HG03039 (cell line): ENCODE data around the gene ROBO4.
A peak's percentile ranks its signal among the peaks of the same experiment; 100 is the strongest.

Source experiments
- ATAC-seq: cut with Tn5 transposase; IDR thresholded peaks from one replicate; pipeline ENCODE4 v1.9.1; 2021; ENCODE audit warnings: mild to moderate bottlenecking, moderate library complexity; ENCODE audit not compliant: unreplicated experiment

ROBO4 gene

GRCh38 chr11:124897674-124898262 is at the start of gene ROBO4:
Gene ROBO4 (minus strand): TSS chr11:124897865. CDS start chr11:124897795, 70 bp downstream.
- ATAC-seq = no peak

DNA sequence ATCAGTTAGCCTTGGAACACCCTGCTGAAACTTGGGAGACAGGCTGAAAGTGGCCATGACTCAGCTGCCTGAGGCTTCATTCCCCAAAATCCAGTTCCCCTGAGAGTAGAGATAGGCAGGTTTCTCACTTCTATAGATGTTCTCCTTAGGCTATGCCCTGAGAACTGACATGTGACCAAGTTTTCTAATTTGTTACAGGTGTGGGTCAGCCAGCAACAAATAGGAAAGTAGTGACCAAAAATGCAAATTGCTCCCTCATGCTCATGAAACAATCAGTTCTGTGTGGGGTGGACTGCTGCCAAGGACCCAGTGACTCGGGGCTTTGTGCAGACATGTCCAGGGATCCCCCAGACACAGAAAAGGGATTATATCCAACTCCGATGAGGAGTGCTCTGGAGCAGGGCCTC is 49.1 kb upstream of the ROBO4 start:
- ATAC-seq = no peak

DNA sequence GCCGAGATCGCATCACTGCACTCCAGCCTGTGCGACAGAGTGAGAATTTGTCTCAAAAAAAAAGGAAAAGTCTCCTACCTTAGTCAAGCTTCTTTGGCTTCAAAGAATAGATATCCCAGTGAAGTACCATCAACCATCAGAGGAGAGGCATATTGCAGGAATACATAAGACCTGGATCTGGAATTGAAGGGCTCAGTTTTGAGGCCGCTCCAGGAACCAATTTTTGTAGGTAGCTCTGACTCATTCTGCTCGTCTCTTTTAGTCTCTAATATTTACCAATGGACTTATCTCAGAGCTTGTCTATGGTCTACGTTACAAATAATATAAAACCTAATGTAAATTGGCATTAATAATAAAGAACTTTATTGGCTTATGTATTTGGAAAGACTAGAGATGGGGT is 48.2 kb upstream of the ROBO4 start:
- no peak for ATAC-seq

DNA sequence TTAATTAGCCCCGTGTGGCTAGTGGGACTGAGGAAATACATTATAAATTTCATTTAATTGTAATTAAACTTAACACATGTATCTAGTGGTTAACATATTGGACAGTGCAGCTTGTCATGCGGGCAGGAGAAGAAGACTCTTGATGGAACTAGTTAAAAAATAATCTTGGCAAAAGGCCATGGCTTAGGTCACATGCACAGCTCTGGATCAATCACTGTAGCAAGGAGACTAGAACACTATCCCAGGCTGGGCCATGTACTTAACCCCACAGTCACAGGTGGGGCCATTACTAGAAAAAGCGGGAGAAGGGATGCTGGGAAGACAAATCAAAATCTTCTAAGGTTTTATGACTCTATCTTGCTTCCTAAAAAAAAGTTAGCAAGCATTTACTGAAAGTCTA is 46.9 kb upstream of the ROBO4 start:
- no peak for ATAC-seq

GRCh38 chr11:124943741-124944140 is 46.1 kb upstream of the ROBO4 start:
- ATAC-seq = no peak

GRCh38 chr11:124943254-124943616 is 45.6 kb upstream of the ROBO4 start:
- ATAC-seq = no peak

DNA sequence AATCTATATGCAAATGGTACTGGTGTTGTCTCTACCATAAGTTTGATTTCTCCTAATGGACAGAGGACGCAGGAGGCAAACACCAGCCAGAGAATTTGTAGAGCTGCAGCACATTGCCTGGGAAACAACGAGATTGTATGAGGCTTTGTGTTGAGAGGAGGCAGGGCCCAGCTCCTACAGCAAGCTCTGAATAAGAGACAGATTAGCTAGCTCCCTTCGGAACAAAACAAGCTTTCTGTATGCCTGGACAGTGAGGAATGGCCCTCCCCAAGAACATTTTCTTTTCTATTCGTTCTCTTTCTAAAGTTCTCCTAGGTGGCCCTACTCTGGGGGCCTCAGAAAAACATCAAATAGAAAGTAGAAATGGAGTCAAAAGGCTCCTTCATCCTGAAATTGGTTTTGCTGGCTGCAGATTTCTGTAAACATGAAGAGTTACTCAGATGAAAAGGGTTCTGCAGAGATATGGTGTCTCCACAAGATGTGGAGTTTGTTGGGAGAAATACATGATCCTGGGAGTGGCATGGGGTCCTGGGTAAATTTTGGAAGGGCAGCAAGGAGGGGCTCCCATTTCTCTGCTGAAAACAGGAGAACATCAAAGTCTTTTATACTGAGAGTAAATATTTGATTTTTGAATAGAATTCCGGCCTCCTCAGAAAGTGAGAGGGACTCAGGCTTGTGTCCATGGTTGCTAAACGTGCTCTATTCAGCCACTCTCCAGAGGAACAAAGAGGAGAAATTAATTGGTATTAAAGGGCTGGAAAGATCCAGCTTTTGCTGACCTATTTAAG is 45.0 kb upstream of the ROBO4 start:
- ATAC-seq = no peak

GRCh38 chr11:124941703-124942102 is 44.0 kb upstream of the ROBO4 start:
- no peak for ATAC-seq

DNA sequence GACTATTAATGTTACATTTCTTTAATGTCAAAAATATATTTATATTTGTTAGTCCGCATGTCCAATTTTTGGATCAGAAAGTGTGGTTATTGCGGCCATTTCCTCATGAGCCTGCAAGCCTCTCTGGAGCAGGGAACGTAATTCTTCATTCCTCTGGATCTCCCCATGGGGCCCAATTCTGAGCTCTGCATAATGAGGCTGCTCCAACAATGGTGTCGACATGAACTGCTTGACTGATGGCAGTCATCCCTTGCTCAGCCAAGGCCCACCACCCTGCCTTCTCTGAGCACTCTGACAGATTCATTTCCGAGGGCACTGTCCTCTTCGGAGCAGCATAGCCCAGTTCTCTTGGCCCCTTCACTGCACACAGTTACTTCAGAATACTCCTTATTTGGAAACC is 41.3 kb upstream of the ROBO4 start:
- ATAC-seq = no peak

DNA sequence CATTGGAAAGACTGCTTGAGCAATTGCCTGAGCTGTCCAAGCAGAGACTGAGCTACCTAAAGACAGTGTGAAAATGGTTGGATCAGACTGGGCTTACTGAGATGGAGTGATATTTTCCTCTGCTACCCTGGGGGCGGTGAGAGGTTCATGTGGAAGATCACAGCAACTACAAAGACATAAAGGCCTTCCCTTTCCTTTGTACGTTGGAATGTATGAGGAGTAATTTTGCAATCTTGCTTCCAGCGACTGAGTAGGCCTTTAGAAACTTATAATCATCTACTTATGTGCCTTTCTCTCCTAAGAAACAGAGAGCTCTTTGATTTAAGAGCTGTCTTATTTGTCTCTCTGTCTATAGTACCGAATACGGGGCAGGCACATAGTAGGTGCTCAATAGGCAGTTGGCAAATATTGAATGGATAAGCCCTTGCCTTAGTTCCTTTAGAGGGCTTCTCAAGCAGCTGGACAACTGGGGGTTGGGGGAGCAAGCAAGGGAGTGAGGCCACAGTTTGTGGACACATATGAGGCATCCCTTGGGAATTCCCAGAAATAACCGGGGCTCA is 40.6 kb upstream of the ROBO4 start:
- ATAC-seq = no peak

- no peak for ATAC-seq
These were observed 39.8 kb upstream of the ROBO4 start for GRCh38 chr11:124937336-124937935.

DNA sequence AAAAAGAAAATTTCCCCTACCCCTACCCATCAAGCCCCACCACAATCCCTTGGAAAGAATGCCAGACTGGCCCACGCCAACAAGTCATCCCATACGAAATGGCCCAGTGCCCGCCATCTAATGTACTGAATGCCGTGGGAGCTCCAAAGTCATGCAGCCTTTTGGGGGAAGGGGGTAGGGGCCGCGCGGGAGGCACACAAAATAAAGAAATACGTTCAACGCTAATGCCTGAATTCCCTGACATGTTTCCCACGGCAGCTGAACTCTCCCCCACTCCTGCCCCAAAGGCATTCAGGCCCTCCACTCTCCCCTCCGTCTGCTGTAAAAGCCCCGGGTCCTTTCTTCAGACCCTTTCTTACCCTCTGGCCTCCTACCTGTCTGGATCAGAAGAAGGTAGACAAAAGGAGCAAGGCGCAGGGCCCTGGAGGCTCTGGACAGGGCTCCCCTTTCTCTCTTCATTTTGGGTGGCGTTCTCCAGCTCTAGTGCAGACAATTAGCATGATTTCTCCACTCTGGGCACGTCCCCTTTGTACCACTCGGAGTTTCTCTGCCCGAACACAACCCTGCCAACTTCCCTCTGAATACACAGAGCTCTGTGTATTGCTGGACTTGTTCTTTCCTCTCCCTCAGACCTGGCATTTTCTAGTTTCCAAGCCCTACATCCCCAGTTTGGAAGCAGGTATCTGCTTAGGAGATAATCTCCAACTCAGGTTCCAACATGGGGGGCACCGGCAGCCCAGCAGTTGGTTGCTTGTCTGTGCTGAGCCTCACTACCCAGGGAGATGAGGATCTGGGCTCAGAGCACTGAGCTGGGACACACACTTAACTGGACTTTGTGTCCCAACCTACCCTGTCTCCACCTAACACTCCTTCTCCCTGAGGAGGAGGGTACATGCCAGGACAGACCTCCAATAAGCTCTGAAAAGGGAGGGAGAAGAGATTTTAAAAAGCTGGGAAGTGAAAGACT is 38.2 kb upstream of the ROBO4 start, which contains the start of gene HEPACAM:
Gene HEPACAM, minus strand, starts transcription at position 500 of the 967 bp plus-strand sequence. Its CDS starts 41 bp downstream, at position 459.
- ATAC-seq = no peak

GRCh38 chr11:124934862-124935547 is 37.3 kb upstream of the ROBO4 start:
- no peak for ATAC-seq

GRCh38 chr11:124930799-124931198 is 33.1 kb upstream of the ROBO4 start:
- ATAC-seq = peak; percentile 64

DNA sequence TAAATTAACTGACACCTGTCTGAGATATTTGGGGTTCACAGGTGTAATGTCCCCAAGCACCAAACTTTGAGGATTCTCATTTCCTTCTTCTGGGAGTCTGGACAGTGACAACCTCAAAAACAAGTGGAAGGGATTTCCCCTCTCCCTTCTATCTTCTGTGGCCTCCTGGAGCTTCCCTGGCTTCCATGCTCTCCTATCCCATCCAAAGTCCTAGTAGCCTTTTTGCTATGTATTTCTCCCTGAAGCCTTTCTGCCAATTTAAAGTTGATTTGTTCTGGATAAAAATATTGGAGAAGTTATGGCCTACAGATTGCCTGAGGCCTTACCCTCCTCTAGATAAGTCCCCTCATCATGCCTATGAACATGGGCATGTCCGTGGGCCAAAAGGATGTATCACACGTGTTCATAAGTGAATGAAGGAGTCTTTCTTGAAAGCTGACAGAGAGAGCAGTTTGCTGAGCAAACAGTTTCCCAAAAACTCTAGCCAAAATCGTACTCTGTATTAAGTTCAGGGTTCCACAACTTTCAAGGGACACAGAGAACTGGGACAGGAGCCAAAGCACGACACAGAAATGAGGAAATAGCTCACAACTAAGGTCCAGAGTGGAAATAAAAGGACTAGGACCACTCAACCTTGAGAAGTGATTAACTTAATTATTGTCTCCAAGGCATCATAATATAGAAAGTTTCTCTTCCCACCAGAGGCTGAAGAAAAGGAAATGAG is 31.4 kb upstream of the ROBO4 start:
- ATAC-seq = no peak

DNA sequence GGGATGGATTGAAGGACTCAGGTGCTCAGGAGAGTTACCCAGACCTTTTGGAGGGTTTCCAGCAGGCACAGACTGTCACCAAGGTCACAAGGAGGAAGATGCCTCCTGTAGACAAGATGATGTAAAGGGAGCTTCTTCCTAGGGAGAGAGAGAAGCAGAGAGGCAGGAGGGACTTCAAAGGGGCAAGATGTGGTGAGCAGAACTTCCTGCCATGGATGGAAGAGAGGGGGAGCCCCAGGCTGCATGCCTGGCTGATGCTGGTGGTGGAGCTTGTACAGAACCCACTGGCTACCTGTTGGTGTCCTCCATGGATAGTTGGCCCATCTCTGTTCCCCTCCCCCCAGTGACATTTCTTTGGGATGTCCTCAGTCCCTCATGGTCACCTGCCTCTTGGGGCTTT is 25.6 kb upstream of the ROBO4 start:
- ATAC-seq = no peak

- ATAC-seq = no peak
These were observed 25.2 kb upstream of the ROBO4 start for GRCh38 chr11:124922831-124923230.

DNA sequence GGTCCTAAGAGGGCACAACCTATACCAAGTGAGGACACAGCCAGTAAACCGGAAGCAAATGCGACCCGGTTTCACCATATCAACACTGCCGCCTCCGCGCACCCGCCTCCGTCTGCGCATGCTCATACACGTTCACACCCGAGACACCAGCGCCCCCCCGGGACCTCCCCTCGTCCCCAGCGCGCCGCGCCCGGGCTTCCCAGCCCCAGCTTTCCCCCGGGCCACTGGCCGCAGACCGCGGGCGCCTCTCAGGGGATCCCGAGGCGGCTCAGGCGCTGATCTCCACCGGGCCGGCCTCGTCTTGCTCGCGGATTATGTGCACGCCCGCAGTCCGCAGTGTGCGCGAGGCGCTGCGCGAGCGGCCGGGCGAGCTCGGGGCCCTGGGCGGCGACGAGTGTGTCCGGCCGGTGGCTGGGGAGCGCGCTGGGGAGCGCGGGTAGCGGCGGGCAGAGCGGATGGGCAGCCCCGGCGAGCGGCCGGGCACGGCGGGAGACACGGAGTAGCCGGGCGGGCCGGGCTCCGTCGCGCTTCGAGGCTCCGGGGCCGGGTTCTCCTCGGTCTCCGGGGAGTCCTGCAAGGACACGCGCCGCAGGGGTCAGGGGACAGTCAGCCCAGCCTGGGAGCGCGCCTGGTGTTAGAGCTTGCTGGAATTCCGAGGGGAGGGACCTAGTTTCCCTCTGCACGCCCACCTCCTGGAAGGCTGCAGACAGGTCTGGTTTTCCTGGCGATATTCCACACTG is 23.4 kb upstream of the ROBO4 start:
- no peak for ATAC-seq

GRCh38 chr11:124920356-124920755 is 22.7 kb upstream of the ROBO4 start:
- no peak for ATAC-seq
